ENCODE measurements around the gene ARL8A.

ARL8A gene

GRCh38 chr1:202134645-202135172 lies 9.8 kb downstream of the ARL8A start:
- DNase-seq (ENCODE audit: low spot score): no peak
- no peak for TF ChIP-seq CTCF (IDR thresholded peaks at IDR 0.05; ENCODE audit: borderline replicate concordance, control extremely low read depth, extremely low read depth, insufficient read depth, missing control alignments)
- in situ Hi-C loops (cut with MboI; ENCODE audit: low sequenced_read_pairs, unreplicated experiment): no loop called here

- TF ChIP-seq CTCF (IDR thresholded peaks at IDR 0.05; ENCODE audit: borderline replicate concordance, control extremely low read depth, extremely low read depth, insufficient read depth, missing control alignments): no peak
- DNase-seq (ENCODE audit: low spot score): no peak
- in situ Hi-C loops (cut with MboI; ENCODE audit: low sequenced_read_pairs, unreplicated experiment): no loop called here
These were observed 10.5 kb downstream of the ARL8A start for GRCh38 chr1:202133989-202134388.

GRCh38 chr1:202133496-202133895 lies 11.0 kb downstream of the ARL8A start:
- TF ChIP-seq CTCF (IDR thresholded peaks at IDR 0.05; ENCODE audit: borderline replicate concordance, control extremely low read depth, extremely low read depth, insufficient read depth, missing control alignments): no peak
- no peak for DNase-seq (ENCODE audit: low spot score)
- in situ Hi-C loops (cut with MboI; ENCODE audit: low sequenced_read_pairs, unreplicated experiment): no loop called here

GRCh38 chr1:202133001-202133400 lies 11.5 kb downstream of the ARL8A start:
- no peak for TF ChIP-seq CTCF (IDR thresholded peaks at IDR 0.05; ENCODE audit: borderline replicate concordance, control extremely low read depth, extremely low read depth, insufficient read depth, missing control alignments)
- DNase-seq (ENCODE audit: low spot score): no peak
- in situ Hi-C loops (cut with MboI; ENCODE audit: low sequenced_read_pairs, unreplicated experiment): no loop called here

GRCh38 chr1:202131956-202132821 lies 12.3 kb downstream of the ARL8A start:
- no peak for TF ChIP-seq CTCF (IDR thresholded peaks at IDR 0.05; ENCODE audit: borderline replicate concordance, control extremely low read depth, extremely low read depth, insufficient read depth, missing control alignments)
- in situ Hi-C loops (cut with MboI; ENCODE audit: low sequenced_read_pairs, unreplicated experiment): no loop called here
- DNase-seq (ENCODE audit: low spot score): no peak

GRCh38 chr1:202130816-202131522 lies 13.6 kb downstream of the ARL8A start:
- no peak for DNase-seq (ENCODE audit: low spot score)
- in situ Hi-C loops (cut with MboI; ENCODE audit: low sequenced_read_pairs, unreplicated experiment): no loop called here
- TF ChIP-seq CTCF (IDR thresholded peaks at IDR 0.05; ENCODE audit: borderline replicate concordance, control extremely low read depth, extremely low read depth, insufficient read depth, missing control alignments): no peak

Measured in GM13976 (cell line).